Adrenal gland (tissue), 5 donors: Measurements from ENCODE around the gene METTL13.

ENCODE experiments used
- POLR2A ChIP-seq, 2 donors: fragments of 450-650 bp; IDR thresholded peaks; one replicate each; pipeline ENCODE4 v1.6.1; 2017; ENCODE audit warnings: antibody characterized with exemption in 2 of 2, mild to moderate bottlenecking in 2 of 2, moderate library complexity in 1 of 2
- TF ChIP-seq, protein P1 (sequence below), 6 experiments: fragments of 450-650 bp in 4 of 6; fragments of 200-600 bp in 2 of 6; sonication (generic) in 1 of 6; IDR thresholded peaks; 1 replicate in 5 of 6; 2 replicates in 1 of 6; pipeline versions ENCODE4 v1.5.1 to v1.8.0; 2016 to 2021; ENCODE audit warnings: antibody characterized with exemption in 6 of 6, mild to moderate bottlenecking in 2 of 6, moderate library complexity in 1 of 6
- donor health status: DM: no; HTN: no; CAD: no.

DNA sequence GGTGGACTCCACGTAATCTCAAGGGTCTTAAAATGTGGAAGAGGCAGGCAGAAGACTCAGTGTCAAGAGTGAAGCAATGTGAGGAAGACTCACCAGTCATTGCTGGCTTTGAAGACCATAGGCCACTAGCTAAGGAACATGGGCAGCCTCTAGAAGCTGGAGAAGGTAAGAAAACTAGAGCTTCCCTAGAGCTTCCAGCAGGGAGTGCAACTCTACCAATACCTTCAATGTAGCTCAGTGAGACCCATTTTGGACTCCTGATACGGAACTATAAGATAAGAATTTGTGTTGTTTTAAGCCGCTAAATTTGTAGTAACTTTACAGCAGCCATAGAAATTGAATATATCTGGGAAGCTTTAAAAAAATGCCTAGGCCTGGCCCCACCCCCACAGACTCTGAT lies 18.9 kb downstream of the METTL13 start:
- TF ChIP-seq, protein P1, sequence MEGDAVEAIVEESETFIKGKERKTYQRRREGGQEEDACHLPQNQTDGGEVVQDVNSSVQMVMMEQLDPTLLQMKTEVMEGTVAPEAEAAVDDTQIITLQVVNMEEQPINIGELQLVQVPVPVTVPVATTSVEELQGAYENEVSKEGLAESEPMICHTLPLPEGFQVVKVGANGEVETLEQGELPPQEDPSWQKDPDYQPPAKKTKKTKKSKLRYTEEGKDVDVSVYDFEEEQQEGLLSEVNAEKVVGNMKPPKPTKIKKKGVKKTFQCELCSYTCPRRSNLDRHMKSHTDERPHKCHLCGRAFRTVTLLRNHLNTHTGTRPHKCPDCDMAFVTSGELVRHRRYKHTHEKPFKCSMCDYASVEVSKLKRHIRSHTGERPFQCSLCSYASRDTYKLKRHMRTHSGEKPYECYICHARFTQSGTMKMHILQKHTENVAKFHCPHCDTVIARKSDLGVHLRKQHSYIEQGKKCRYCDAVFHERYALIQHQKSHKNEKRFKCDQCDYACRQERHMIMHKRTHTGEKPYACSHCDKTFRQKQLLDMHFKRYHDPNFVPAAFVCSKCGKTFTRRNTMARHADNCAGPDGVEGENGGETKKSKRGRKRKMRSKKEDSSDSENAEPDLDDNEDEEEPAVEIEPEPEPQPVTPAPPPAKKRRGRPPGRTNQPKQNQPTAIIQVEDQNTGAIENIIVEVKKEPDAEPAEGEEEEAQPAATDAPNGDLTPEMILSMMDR (IDR thresholded peaks at IDR 0.05), result no peak
- no peak for TF ChIP-seq POLR2A (IDR thresholded peaks at IDR 0.05)
